Measurements from ENCODE around the gene PDZRN3.

Gene PDZRN3

DNA sequence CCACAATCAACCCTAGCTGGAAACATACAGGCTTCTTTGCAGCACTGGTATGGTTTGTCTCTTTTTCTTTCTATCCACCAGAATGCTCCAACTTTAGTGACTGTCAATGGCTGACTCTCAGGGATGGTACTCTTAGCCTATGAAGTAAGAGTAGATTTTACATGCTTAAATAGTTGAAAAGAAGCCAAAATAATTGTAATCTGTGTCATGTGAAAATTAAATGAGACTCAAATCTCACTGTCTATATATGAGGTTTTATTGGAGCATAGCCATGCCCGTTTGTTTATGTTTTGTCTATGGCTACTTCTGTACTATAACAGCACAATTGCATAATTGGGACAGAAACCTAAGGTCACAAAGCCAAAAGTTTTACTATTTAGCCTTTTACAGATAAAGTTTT is 29.1 kb upstream of the PDZRN3 start:
- no peak for TF ChIP-seq JUND (IDR thresholded peaks at IDR 0.05; ENCODE audit: low read depth)
- in situ Hi-C loops (cut with HindIII; ENCODE audit: low pct_unique_long_range_greater_than_20kb, low sequenced_read_pairs): no loop called here
- no peak for DNase-seq (ENCODE audit: low read depth in 1 of 2, low spot score in 1 of 2)

DNA sequence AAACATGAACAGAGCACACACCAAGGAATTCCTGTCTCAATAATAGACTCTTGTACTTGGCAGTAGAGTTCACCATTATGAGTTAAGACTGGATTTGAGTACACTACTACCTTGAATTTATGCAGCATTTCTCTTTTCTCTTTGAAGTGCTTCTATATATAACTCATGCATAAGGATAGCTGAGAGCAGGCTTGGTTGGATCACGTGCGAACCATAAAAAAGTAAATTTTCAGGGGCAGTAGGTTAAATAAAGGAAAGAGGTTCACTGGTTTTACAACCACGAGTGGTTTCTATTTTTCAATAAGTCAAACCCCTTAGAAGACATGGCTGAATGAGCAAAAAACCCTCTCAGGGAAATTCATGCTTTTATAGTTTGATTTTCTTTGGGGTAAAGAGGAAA is 28.6 kb upstream of the PDZRN3 start:
- in situ Hi-C loops (cut with HindIII; ENCODE audit: low pct_unique_long_range_greater_than_20kb, low sequenced_read_pairs): no loop called here
- no peak for TF ChIP-seq JUND (IDR thresholded peaks at IDR 0.05; ENCODE audit: low read depth)

DNA sequence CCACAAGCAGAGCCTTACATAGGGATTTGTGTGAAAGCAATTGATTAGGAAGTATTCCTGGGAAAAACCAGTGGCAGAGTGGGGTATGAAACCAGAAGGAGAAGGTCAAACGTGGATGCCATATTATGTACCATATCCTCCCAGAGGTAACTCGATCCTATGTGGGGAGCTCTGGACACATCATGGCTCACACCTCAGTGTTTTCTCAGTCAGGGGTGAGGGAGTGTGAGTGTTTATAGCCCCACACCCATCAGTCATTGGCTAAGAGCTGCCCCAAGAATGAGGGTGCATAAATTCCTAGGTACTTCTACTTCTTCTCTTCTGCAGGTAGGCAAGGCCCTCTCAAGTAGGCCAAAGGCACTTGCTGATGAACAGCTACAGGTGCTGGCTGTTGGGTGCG is 28.2 kb upstream of the PDZRN3 start:
- in situ Hi-C loops (cut with HindIII; ENCODE audit: low pct_unique_long_range_greater_than_20kb, low sequenced_read_pairs): no loop called here
- DNase-seq (ENCODE audit: low read depth in 1 of 2, low spot score in 1 of 2): no peak
- TF ChIP-seq JUND (IDR thresholded peaks at IDR 0.05; ENCODE audit: low read depth): no peak

More for the DNA sequence above, 28.6 kb upstream of the PDZRN3 start:
- DNase-seq (ENCODE audit: low read depth in 1 of 2, low spot score in 1 of 2): no peak

DNA sequence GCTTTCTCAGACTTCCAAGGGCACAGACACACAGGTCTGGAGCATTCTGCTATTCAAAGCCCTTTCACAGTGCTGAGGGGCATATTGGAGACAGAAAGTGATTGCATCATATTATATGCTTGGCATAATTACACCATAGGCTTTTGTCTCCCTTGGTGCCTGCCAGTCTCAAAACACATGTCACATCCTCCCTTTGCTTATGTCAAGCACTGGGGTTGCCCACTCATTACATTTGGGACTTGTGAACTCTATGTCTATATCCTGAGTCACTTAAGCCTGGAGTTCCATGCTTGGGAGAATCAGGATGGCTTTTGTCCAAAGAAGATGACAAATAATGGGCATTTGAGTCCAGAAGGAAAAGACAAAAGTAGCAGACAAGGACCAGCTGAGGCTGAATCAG is 12.3 kb upstream of the PDZRN3 start:
- in situ Hi-C loops (cut with HindIII; ENCODE audit: low pct_unique_long_range_greater_than_20kb, low sequenced_read_pairs): no loop called here
- no peak for TF ChIP-seq JUND (IDR thresholded peaks at IDR 0.05; ENCODE audit: low read depth)
- peak in 1 of 2 experiments; percentile 5 for DNase-seq (ENCODE audit: low read depth in 1 of 2, low spot score in 1 of 2)

DNA sequence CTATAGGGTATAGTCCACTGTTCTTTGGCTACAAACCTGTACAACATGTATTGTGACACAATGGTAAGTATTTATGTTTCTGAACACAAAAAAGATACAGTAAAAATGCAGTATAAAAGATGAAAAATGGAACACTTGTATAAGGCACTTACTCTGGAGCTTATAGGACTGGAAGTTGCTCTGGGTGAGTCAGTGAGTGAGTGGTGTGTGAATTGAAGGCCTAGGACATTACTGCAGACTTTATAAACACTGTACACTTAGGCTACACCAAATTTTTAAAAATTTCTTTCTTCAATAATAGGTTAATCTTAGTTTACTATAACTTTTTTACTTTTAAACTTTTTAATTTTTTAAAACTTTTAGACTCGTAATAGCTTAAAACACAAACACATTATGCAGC is 10.5 kb upstream of the PDZRN3 start:
- DNase-seq (ENCODE audit: low read depth in 1 of 2, low spot score in 1 of 2): no peak
- in situ Hi-C loops (cut with HindIII; ENCODE audit: low pct_unique_long_range_greater_than_20kb, low sequenced_read_pairs): no loop called here
- TF ChIP-seq JUND (IDR thresholded peaks at IDR 0.05; ENCODE audit: low read depth): no peak

DNA sequence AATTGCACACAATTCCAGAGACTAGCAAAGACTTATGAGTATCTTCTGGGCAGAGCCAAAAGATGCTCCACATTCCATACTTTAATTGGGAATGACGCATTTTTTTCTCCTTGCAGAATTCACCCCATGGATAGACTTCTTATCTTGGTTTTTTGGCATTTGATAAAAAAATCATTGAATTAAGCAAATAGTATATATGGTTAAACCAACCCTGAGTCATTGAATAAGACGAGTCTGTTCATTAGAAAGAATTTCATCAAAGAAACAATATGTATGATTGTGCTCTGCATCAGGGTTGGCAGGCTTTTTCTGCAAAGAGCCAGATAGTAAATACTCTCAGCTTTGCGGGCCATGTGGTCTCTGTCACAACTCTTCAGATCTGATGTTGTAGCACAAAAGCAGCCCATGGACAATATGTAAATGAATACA is 9.2 kb upstream of the PDZRN3 start:
- in situ Hi-C loops (cut with HindIII; ENCODE audit: low pct_unique_long_range_greater_than_20kb, low sequenced_read_pairs): no loop called here
- TF ChIP-seq JUND (IDR thresholded peaks at IDR 0.05; ENCODE audit: low read depth): no peak
- DNase-seq (ENCODE audit: low read depth in 1 of 2, low spot score in 1 of 2): no peak

DNA sequence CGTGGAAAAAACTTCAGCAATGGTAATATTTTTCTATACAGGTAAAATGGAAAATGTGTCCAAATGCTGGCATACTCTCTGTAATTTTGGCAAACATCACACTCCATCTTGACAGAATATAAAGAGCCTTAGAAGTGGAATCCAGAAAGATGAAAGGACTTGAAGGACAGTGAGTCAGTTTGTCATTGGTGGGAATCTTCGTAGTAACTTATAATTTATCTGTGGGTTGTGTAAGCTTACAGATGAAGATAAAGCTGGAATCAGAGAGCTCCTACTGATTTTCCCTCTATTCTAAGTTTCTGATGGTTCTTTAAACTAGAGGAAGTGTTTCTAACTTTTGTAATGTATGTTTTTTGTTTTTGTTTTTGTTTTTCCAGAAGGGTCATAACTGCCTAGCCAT is 8.7 kb upstream of the PDZRN3 start:
- no peak for TF ChIP-seq JUND (IDR thresholded peaks at IDR 0.05; ENCODE audit: low read depth)
- in situ Hi-C loops (cut with HindIII; ENCODE audit: low pct_unique_long_range_greater_than_20kb, low sequenced_read_pairs): no loop called here
- no peak for DNase-seq (ENCODE audit: low read depth in 1 of 2, low spot score in 1 of 2)

DNA sequence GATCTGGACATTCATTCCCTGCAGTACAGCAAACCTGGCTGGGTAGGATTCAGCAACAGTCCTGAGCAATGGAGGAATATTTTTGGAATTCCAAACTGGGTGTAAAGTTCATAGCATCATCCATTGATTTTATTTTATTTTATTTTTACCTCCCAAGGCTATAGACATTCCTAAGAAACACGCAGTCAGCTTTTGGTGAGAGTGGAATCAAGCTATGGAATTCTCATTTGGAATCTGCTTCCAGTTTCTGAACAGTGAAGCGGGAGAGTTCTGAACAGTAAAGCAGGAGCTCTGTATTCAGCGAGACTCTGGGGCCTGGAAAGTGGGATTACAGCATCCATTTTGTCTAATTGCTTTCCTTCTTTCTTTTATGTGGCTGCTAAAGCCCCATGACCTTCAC is 1.4 kb upstream of the PDZRN3 start:
- in situ Hi-C loops (cut with HindIII; ENCODE audit: low pct_unique_long_range_greater_than_20kb, low sequenced_read_pairs): no loop called here
- TF ChIP-seq JUND (IDR thresholded peaks at IDR 0.05; ENCODE audit: low read depth): no peak
- DNase-seq (ENCODE audit: low read depth in 1 of 2, low spot score in 1 of 2): no peak

DNA sequence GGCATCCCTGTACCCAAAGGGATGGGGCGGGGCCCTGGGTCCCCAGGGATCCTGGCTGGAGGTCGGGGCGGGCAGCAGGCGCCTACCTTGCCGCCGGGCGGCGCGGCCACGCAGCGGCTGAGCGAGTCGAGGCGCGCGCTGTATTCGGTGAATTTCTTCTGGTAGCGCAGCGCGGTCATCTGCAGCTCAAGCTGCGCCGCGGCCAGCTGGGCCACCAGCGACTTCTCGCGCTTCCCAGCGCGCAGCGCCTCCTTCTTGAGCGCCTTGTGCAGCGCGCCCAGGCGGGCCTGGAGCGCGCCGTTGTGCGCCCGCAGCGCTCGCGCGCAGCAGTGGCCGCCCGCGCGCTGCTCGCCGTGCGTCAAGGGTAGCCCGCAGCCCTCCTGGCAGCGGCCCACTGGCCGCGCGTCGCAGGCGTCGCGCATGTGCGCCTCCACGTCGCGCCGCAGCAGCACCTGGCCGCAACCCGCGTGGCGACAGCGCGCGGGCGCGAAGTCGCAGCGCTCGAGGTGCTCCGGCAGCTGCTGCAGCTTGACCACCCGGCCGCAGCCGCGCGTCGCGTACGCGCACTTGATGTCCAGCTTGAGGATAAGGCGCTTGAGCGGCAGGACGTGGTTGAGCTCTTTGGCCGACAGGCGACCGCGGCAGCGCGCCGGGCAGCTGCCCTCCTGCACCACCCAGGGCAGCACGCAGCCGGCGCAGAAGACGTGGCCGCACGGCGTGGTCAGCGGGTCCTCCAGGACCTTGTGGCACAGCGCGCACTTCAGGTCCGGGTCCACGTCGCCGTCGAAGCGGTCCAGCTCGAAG is 522 bp downstream of the PDZRN3 start:
- in situ Hi-C loops (cut with HindIII; ENCODE audit: low pct_unique_long_range_greater_than_20kb, low sequenced_read_pairs): no loop called here
- peak; percentile 38 to 81 for DNase-seq (ENCODE audit: low read depth in 1 of 2, low spot score in 1 of 2)
- no peak for TF ChIP-seq JUND (IDR thresholded peaks at IDR 0.05; ENCODE audit: low read depth)

DNA sequence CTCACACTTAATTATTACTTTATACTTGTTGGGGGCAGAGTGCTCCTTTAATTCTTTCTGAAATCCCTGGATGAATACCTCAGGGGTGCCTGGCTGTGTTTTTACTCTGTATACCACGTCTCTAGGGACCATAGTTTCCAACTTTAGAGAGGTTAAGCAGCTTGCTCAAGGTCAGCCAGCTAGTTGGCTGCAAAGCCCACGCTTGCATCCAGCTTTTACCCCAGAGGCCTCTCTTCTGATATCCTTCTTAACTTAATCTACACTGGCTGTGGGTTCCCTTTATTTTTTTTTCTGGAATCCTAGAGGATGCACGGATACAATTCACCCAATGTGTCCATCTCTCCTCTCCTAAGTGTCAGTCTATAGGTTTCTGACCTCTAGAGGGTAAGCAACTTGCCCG is 1.4 kb downstream of the PDZRN3 start:
- TF ChIP-seq JUND (IDR thresholded peaks at IDR 0.05; ENCODE audit: low read depth): no peak
- in situ Hi-C loops (cut with HindIII; ENCODE audit: low pct_unique_long_range_greater_than_20kb, low sequenced_read_pairs): no loop called here
- no peak for DNase-seq (ENCODE audit: low read depth in 1 of 2, low spot score in 1 of 2)

DNA sequence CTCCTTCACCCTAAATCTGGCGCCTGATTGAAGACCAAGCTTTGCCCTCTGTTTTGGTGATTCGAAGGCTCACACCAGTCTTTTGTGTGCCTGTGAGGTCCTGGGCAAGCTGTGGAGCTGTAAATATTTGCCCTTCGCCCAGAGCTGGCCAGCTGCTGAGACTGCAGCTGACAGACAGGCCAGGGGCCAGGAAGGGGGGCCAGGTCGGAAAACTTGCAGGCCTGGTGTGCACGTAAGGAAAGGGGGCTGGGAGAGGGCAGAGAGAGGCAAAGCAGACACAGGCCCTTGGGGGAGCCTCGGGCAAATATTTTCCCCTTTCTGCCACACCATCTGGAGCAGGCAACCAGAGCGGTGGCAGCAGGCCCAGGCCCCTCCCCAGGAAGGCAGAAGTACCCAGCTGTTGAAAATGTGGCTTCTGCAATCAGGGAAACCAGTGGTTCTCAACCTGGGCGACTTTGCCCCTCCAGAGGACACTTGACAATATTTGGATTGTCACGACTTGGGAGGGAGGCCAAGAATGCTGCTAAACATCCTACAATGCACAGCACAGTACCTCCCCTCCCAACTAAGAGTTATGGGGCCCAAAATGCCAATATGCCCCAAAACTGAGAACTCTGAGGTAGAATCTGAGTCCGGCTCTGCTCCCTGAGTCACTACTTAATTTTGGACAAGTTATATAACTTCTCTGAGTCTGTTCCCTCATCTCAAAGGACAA is 2.5 kb downstream of the PDZRN3 start:
- DNase-seq (ENCODE audit: low read depth in 1 of 2, low spot score in 1 of 2): peak; percentile 16 to 43
- in situ Hi-C loops (cut with HindIII; ENCODE audit: low pct_unique_long_range_greater_than_20kb, low sequenced_read_pairs): no loop called here
- TF ChIP-seq JUND (IDR thresholded peaks at IDR 0.05; ENCODE audit: low read depth): no peak

DNA sequence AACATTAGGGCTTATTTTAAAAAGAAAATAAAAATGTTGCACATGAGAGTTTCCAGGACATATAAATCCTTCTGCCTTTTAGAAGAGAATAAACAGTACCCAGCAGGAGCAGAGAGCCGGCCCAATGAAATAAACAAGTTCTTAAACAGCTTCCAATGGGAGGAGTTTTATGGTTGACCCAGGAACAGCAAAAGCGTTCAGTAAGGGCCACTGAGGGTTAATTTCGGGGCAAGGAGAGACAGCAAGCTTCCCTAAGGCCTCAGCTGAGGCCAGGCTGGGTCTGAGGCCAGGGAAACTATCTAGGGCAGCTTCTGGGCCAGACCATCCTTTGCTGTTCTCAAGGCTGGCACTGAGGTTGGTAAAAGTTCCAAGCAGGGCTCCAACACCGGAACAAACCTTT is 3.4 kb downstream of the PDZRN3 start:
- no peak for DNase-seq (ENCODE audit: low read depth in 1 of 2, low spot score in 1 of 2)
- TF ChIP-seq JUND (IDR thresholded peaks at IDR 0.05; ENCODE audit: low read depth): no peak
- in situ Hi-C loops (cut with HindIII; ENCODE audit: low pct_unique_long_range_greater_than_20kb, low sequenced_read_pairs): no loop called here

DNA sequence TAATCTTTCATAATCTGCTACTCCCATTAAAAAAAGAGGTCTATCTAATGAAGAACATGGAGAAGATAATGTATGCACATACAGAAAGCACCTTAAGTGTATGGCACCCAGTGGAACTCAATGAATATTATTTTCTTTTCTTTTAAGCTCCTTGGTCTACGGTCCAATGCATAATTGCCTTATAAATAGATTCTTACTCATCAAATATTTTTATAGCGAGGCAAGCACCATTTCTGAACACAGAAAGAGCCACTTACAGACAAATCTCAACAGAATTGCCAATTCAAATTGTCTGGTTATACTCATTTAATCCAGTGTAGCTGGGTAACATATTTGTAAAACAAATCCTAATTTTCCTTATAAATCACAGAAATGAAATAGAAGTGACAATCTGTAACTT is 6.3 kb downstream of the PDZRN3 start:
- TF ChIP-seq JUND (IDR thresholded peaks at IDR 0.05; ENCODE audit: low read depth): no peak
- DNase-seq (ENCODE audit: low read depth in 1 of 2, low spot score in 1 of 2): no peak
- in situ Hi-C loops (cut with HindIII; ENCODE audit: low pct_unique_long_range_greater_than_20kb, low sequenced_read_pairs): no loop called here
